GM03348 (cell line): ENCODE measurements around the gene BAHCC1.

ENCODE experiments used
- DNase-seq: peaks from one replicate; pipeline ENCODE4 v3.0.0; 2012; ENCODE audit warnings: low spot score

BAHCC1 gene

GRCh38 chr17:81480140-81481072 lies 85.1 kb downstream of the BAHCC1 start:
- DNase-seq = peak; percentile 66

GRCh38 chr17:81481073-81481799 lies 86.0 kb downstream of the BAHCC1 start:
- DNase-seq = peak; percentile 99

DNA sequence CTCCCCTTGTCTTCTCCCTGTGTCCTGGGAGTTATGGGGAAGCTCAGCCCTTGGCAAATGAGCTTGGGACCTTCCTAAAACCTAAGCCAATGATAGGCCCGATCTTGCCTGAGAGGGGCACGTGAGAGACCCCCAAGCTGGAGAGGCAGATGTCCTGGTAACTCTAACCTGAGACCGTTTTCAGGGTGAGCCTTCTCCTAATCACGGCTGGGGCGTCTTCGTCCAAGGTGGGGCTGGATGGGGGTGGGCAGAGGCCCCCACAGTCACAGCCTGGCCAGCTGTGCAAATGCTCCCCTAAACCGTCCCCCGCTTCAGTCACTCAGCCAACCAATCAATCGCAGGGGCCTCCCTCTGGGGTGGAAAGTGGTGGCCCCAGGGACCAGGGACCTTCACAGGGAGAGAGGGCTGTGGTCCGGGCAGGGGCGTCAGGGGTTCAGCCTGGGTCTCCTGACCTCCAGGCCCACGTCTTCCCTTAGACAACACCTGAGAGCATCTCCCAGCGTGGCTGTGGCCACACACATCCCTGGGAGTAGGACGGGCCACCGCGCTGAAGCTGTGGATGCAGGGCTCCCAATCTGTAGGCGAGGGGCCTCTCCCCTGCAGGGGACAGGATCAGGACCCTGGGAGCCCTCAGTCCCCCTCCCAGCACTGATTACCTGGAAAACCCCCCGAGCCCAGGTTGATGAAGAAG lies 86.7 kb downstream of the BAHCC1 start:
- no peak for DNase-seq

GRCh38 chr17:81482673-81483072 lies 87.4 kb downstream of the BAHCC1 start:
- DNase-seq = no peak

- no peak for DNase-seq
Observed at GRCh38 chr17:81483085-81483861, 88.0 kb downstream of the BAHCC1 start.

- no peak for DNase-seq
Observed at GRCh38 chr17:81483862-81484194, 88.6 kb downstream of the BAHCC1 start.

DNA sequence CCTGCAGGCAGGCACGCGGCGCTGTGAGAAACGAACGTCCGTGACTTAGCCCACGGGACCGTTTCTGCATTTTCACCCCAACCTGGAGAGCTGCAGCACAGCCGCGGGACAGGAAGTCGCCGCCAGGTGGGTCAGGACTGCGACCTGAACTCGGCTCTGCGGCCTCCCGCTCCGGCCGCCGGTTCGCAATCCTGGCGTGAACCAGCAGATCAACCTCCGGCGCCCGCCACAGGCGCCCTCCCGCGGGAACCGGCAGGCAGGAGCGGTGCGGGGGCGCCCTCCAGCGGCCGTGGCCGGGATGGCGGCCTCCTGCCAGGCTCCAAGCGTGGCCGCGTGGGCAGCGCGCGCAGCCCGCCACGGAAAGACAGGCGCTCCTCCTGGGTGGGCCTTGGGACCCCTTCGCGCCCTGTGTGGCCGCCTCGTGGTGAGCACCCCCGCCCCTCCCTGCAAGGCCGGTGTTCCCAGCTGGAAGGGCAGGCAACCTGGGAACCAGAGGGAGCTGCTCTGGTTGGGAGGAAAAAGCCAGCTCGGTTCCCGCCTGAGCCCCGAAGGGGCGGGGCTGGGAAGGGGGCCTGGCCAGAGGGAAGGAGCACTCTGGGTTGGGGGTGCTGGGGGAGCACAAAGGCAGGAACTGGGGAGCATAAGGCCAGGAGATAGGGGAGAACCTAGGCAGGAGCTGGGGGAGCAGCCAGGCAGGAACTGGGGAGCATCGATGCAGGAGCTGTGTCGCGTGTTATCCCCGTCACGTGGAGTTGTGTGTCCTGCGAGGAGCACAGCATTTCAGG lies 89.1 kb downstream of the BAHCC1 start:
- DNase-seq = peak; percentile 93

GRCh38 chr17:81486199-81486810 lies 91.0 kb downstream of the BAHCC1 start:
- no peak for DNase-seq

DNA sequence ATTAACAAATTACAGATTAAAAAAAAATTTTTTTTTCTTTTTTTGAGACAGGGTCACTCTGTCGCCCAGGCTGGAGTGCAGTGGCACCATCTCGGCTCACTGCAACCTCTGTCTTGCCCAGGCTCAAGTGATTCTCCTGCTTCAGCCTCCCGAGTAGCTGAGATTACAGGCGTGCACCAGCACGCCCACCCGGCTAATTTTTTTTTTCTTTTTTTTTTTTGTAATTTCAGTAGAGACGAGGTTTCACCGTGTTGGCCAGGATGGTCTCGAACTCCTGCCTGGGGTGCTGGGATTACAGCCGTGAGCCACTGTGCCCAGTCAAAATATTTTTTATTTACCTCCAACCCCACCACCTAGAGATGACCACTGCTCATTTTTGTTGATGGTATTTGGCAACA lies 91.8 kb downstream of the BAHCC1 start:
- no peak for DNase-seq

- DNase-seq = peak; percentile 100
Observed at GRCh38 chr17:81487487-81488275, 92.4 kb downstream of the BAHCC1 start.

GRCh38 chr17:81488276-81488860 lies 93.1 kb downstream of the BAHCC1 start:
- peak; percentile 32 for DNase-seq

GRCh38 chr17:81489012-81489997 lies 94.0 kb downstream of the BAHCC1 start:
- no peak for DNase-seq

- no peak for DNase-seq
Observed at GRCh38 chr17:81489998-81490992, 95.0 kb downstream of the BAHCC1 start.

GRCh38 chr17:81491181-81491581 lies 95.9 kb downstream of the BAHCC1 start:
- no peak for DNase-seq

DNA sequence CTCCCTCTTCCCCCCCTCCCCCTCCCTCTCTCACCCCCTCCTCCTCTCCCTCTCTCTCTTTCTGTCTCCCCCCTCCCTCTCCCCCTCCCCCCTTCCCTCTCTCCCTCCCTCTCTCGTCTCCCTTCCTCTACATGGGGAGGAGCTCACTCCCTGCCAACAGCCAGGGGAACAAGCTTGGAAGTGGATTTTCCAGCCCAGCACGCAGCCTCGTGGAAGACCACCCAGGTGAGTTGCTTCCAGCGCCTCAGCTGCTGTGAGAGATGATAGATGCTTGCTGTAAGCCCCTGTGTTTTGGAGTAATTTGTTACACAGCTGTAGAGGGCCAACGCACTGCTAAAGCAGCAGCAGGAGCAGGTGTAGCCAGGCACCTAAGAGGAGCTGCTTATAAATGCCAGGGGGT lies 96.5 kb downstream of the BAHCC1 start:
- no peak for DNase-seq

- DNase-seq = no peak
Observed at GRCh38 chr17:81492202-81492601, 96.9 kb downstream of the BAHCC1 start.

DNA sequence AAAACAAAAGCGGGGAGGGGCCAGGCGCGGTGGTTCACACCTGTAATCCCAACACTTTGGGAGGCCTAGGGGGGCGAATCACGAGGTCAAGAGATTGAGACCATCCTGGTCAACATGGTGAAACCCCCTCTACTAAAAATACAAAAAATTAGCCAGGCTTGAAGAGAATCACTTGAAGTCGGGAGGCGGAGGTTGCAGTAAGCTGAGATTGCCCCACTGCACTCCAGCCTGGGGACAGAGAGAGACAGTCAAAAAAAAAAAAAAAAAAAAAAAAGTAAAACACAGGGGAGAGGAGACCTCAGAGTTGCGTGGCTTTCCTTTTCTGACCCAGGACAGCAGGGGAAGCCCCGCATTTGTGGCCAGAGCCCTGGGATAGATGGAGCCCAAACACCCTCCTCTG lies 97.4 kb downstream of the BAHCC1 start:
- DNase-seq = no peak
